ENCODE measurements around the gene HOXC4.
"Not testable (repeated sequence)": the region's sequence is repeated elsewhere in the genome, so short reads cannot be mapped to it uniquely, and the experiment has no call there.

DNA sequence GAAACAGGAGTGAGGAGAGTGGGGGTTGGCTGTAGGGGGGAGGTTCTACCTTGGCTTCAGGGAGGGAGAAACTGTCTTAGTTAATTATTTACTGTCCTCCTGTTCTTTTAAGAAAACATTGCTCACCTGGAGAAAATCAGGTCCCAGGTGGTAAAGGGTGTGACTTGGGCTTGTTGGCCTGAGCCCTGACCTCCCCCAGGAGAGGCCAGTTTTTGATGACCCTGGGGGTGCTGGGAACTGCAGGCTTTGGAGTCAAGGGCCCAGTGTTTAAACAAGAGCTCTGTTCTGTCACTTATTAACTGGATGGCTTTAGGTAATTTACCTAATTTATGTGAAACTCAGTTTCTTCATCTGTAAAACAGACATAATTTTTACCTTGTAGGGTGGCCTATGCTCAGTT is 34.4 kb downstream of the HOXC4 start:
- TF ChIP-seq, protein P1, sequence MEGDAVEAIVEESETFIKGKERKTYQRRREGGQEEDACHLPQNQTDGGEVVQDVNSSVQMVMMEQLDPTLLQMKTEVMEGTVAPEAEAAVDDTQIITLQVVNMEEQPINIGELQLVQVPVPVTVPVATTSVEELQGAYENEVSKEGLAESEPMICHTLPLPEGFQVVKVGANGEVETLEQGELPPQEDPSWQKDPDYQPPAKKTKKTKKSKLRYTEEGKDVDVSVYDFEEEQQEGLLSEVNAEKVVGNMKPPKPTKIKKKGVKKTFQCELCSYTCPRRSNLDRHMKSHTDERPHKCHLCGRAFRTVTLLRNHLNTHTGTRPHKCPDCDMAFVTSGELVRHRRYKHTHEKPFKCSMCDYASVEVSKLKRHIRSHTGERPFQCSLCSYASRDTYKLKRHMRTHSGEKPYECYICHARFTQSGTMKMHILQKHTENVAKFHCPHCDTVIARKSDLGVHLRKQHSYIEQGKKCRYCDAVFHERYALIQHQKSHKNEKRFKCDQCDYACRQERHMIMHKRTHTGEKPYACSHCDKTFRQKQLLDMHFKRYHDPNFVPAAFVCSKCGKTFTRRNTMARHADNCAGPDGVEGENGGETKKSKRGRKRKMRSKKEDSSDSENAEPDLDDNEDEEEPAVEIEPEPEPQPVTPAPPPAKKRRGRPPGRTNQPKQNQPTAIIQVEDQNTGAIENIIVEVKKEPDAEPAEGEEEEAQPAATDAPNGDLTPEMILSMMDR (conservative IDR thresholded peaks at IDR 0.05; ENCODE audit: low read depth, low read length), result not testable (repeated sequence)
- not testable (repeated sequence) for TF ChIP-seq EZH2 (IDR thresholded peaks at IDR 0.05; ENCODE audit: borderline replicate concordance, low read depth, low read length, poor library complexity, severe bottlenecking)
